Suprapubic skin (tissue), 4 donors: ENCODE data around the gene MRGPRG. TPM values are rescaled to one million over a fixed set of nuclear protein-coding genes. Genes with fewer than 3 reads are reported as not detected.
A peak's percentile ranks its signal among the peaks of the same experiment; 100 is the strongest.

Source experiments
- DNase-seq, 2 donors: peaks; one replicate each; pipeline ENCODE4 v3.0.0-alpha.2; 2019; ENCODE audit warnings: low spot score in 2 of 2
- H3K27ac ChIP-seq: fragments of 200-600 bp; sonication (generic); one replicate; pipeline ENCODE4 v1.5.1; 2019
- H3K27me3 ChIP-seq: fragments of 200-600 bp; sonication (generic); one replicate; pipeline ENCODE4 v1.5.1; 2019
- H3K36me3 ChIP-seq: fragments of 200-600 bp; sonication (generic); one replicate; pipeline ENCODE4 v1.5.1; 2019
- H3K4me1 ChIP-seq: fragments of 200-600 bp; sonication (generic); one replicate; pipeline ENCODE4 v1.5.1; 2019
- H3K4me3 ChIP-seq: fragments of 200-600 bp; sonication (generic); one replicate; pipeline ENCODE4 v1.5.1; 2019; ENCODE audit warnings: mild to moderate bottlenecking
- H3K9me3 ChIP-seq: fragments of 200-600 bp; sonication (generic); one replicate; pipeline ENCODE4 v1.5.1; 2019
- EP300 ChIP-seq: sonication (generic); formaldehyde crosslinking; IDR thresholded peaks from one replicate; pipeline ENCODE4 v1.6.1; 2017; ENCODE audit warnings: antibody characterized with exemption
- POLR2A ChIP-seq, 2 donors: fragments of 450-650 bp; IDR thresholded peaks; one replicate each; pipeline ENCODE4 v1.6.1; 2017; ENCODE audit warnings: antibody characterized with exemption in 2 of 2, mild to moderate bottlenecking in 2 of 2, moderate library complexity in 2 of 2
- POLR2AphosphoS5 ChIP-seq, 3 donors: sonication (generic); formaldehyde crosslinking; IDR thresholded peaks; one replicate each; pipeline ENCODE4 v1.6.1; 2017; ENCODE audit warnings: antibody characterized with exemption in 3 of 3
- WGBS: methylation state at CpG from one replicate; pipeline ENCODE4 v1.1.5; 2018; 5-methylcytosine and 5-hydroxymethylcytosine counted together
- total RNA-seq, 4 donors: library from RNA; depleted of rRNA; stranded (reverse); fragments of >200 nt; gene quantifications; one replicate each; pipeline ENCODE4 v1.1.0, GENCODE V29; 2016
- TF ChIP-seq, protein P1 (sequence below), 2 donors: fragments of 200-600 bp in 1 of 2; fragments of 450-650 bp in 1 of 2; sonication (generic) in 1 of 2; IDR thresholded peaks; one replicate each; pipeline ENCODE4 v1.5.1; 2016 to 2019; ENCODE audit warnings: antibody characterized with exemption in 2 of 2, mild to moderate bottlenecking in 1 of 2, moderate library complexity in 1 of 2

MRGPRG gene
- total RNA-seq, 4 donors from 2014 or later: not detected

DNA sequence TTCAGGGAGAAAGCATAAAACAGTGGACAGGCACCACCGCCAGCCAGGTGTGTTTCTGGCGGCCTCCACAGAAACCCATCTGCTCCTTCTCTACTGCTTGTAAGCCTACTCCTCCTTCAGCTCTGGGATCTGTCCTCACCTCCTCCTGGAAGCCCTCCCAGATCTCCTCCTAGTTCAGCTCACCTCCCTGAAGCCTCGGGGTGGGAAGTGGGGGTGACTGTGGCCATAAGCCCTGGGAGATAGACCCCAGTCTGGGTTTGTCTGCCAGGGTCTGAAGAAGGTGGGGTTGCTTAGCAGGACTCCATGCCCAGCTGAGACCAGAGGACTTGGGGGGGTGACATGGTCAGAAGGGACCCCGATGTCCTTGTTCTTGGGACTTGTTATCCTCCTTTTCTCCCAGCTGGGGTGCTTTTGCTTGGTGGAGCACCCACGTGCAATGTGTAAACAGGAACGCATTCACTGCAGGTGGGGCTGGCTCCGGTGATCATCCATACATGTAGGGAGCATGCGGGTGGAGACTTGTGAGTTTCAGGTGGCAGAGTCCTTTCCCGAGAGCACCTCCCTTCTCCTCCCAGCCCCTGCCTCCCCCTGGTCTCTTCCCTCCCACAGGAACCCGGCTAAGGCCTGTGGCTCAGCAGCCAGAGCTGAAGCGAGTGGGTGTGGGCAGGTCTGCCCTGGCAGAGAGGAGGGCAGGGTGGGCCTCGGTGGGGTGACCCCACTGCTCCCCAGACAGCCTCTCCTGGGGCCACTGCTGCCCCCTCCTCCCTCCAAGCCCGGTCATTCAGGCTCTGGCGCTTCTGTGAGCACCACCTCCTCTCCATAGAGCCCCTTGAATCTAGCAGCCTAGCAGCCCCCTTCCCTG, 25.9 kb downstream of the MRGPRG start:
- Histone ChIP-seq H3K4me3 (no peak overlapping the region), H3K4me1 (peaks cover 2% of the 10 kb centered on the region), H3K9me3 (no peaks in the 10 kb centered on the region), H3K36me3 (no peaks in the 10 kb centered on the region), H3K27ac (no peak overlapping the region), H3K27me3 (peaks cover 5% of the 10 kb centered on the region)
- DNase-seq: peak in 1 of 2 donors; percentile 63
- WGBS: 61% methylated on average over 9 of the region's 14 CpGs
- TF ChIP-seq POLR2AphosphoS5 (IDR thresholded peaks at IDR 0.05) (no peak), POLR2A (IDR thresholded peaks at IDR 0.05) (no peak), EP300 (no peak)
- TF ChIP-seq, protein P1, sequence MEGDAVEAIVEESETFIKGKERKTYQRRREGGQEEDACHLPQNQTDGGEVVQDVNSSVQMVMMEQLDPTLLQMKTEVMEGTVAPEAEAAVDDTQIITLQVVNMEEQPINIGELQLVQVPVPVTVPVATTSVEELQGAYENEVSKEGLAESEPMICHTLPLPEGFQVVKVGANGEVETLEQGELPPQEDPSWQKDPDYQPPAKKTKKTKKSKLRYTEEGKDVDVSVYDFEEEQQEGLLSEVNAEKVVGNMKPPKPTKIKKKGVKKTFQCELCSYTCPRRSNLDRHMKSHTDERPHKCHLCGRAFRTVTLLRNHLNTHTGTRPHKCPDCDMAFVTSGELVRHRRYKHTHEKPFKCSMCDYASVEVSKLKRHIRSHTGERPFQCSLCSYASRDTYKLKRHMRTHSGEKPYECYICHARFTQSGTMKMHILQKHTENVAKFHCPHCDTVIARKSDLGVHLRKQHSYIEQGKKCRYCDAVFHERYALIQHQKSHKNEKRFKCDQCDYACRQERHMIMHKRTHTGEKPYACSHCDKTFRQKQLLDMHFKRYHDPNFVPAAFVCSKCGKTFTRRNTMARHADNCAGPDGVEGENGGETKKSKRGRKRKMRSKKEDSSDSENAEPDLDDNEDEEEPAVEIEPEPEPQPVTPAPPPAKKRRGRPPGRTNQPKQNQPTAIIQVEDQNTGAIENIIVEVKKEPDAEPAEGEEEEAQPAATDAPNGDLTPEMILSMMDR (IDR thresholded peaks at IDR 0.05): no peak

DNA sequence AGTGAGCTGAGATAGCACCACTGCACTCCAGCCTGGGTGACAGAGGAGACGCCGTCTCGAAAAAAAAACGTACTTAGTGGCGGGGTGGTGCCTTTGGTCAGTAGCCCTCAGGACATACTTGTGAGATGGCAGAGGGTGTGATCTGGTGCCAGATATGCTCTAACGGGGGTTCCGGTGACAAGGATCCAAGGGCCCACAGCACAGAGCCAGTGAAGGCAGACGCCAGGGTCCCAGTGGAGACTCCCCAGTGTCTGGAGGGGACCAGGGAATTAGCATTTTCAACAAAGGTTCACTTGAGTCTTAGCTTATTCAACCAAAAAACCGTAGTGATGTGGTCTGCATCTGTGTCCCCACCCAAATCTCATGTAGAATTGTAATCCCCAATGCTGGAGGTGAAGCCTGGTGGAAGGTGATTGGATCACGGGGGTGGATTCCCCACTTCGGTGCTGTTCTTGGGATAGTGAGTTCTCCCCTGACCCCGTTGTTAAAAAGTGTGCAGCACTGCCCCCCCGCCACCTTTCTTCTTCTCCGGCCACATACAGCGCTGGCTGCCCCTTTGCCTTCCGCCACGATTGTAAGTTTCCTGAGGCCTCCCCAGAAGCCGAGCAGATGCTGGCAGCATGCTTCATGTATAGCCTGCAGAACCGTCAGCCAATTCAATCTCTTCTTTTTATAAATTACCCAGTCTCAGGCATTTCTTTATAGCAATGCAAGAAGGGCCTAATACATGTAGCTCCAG, 26.9 kb downstream of the MRGPRG start:
- Histone ChIP-seq H3K36me3 (no peaks in the 10 kb centered on the region), H3K4me1 (peaks cover 2% of the 10 kb centered on the region), H3K9me3 (no peaks in the 10 kb centered on the region), H3K27ac (no peak overlapping the region), H3K27me3 (peaks cover 3% of the 10 kb centered on the region), H3K4me3 (no peak overlapping the region)
- DNase-seq: no peak
- 91% methylated on average over 19 of the region's 19 CpGs for WGBS
- no peak for TF ChIP-seq POLR2A (IDR thresholded peaks at IDR 0.05)
- TF ChIP-seq, protein P1 (IDR thresholded peaks at IDR 0.05): no peak
- no peak for TF ChIP-seq POLR2AphosphoS5 (IDR thresholded peaks at IDR 0.05)
- no peak for TF ChIP-seq EP300

DNA sequence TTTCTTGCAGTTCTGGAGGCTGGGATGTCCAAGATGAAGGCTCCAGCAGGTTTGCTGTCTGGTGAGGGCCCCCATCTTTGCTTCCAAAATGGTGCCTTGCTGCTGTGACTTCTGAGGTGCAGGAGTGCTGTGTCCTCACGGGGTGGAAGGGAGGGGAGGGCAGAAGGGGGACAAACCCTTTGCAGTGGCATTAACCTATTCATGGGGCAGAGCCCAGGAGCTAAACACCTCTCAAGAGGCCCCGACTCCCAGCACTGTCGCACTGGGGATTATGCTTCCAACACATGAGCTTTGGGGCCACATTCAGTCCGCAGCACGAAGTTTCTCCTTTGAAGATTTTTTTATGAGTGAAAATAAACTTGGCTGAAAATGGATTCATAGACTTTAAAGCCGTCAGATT, 28.0 kb downstream of the MRGPRG start:
- Histone ChIP-seq H3K9me3 (no peaks in the 10 kb centered on the region), H3K36me3 (no peaks in the 10 kb centered on the region), H3K4me1 (peaks cover 2% of the 10 kb centered on the region), H3K27ac (no peak overlapping the region), H3K4me3 (no peak overlapping the region), H3K27me3 (peaks cover 2% of the 10 kb centered on the region)
- TF ChIP-seq, protein P1 (IDR thresholded peaks at IDR 0.05): no peak
- TF ChIP-seq POLR2A (IDR thresholded peaks at IDR 0.05): no peak
- TF ChIP-seq POLR2AphosphoS5 (IDR thresholded peaks at IDR 0.05): no peak
- TF ChIP-seq EP300: no peak
- no peak for DNase-seq
- 88% methylated on average over 6 of the region's 6 CpGs for WGBS

DNA sequence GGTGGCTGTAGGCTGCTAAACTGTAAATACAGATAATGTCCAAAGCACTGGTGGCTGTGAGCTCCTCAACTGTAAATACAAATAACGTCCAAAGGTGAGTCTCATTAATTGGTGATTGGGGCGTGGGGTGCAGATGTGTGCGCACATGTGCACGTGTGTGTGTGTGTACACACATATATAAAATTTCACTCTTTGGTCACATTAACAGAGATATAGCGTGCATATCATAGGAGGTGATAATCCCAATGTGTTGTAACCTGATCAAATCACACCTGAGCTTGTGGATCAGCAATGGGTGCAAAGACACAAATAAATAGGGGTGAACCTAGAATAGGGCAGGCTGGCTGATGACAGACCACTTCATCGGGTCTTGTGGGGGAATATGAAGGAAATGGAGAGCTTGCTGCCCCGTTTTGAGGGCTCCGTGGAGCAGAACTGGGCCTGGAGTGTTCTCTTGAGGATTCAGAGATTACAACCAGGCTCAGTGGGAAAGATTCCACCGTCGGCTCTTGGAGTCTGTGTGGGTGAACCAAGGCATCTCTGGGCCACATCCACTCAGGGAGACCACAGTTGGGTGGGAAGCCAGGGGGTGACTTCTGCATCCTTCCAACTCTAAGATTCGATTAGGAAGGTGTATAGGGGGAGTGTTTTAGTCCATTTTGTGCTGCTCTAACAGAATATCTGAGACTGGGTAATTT, 28.6 kb downstream of the MRGPRG start:
- H3K4me3 ChIP-seq: no peak overlapping the region
- DNase-seq: no peak
- TF ChIP-seq POLR2A (IDR thresholded peaks at IDR 0.05): no peak
- no peak for TF ChIP-seq EP300
- no peak for TF ChIP-seq POLR2AphosphoS5 (IDR thresholded peaks at IDR 0.05)
- TF ChIP-seq, protein P1 (IDR thresholded peaks at IDR 0.05): no peak
- no peaks in the 10 kb centered on the region for H3K36me3 ChIP-seq
- WGBS: 84% methylated on average over 11 of the region's 11 CpGs
- no peaks in the 10 kb centered on the region for H3K9me3 ChIP-seq
- H3K4me1 ChIP-seq: no peaks in the 10 kb centered on the region
- H3K27me3 ChIP-seq: no peaks in the 10 kb centered on the region
- no peak overlapping the region for H3K27ac ChIP-seq
